Measurements from ENCODE around the gene FSIP2.

Gene FSIP2, protein sequence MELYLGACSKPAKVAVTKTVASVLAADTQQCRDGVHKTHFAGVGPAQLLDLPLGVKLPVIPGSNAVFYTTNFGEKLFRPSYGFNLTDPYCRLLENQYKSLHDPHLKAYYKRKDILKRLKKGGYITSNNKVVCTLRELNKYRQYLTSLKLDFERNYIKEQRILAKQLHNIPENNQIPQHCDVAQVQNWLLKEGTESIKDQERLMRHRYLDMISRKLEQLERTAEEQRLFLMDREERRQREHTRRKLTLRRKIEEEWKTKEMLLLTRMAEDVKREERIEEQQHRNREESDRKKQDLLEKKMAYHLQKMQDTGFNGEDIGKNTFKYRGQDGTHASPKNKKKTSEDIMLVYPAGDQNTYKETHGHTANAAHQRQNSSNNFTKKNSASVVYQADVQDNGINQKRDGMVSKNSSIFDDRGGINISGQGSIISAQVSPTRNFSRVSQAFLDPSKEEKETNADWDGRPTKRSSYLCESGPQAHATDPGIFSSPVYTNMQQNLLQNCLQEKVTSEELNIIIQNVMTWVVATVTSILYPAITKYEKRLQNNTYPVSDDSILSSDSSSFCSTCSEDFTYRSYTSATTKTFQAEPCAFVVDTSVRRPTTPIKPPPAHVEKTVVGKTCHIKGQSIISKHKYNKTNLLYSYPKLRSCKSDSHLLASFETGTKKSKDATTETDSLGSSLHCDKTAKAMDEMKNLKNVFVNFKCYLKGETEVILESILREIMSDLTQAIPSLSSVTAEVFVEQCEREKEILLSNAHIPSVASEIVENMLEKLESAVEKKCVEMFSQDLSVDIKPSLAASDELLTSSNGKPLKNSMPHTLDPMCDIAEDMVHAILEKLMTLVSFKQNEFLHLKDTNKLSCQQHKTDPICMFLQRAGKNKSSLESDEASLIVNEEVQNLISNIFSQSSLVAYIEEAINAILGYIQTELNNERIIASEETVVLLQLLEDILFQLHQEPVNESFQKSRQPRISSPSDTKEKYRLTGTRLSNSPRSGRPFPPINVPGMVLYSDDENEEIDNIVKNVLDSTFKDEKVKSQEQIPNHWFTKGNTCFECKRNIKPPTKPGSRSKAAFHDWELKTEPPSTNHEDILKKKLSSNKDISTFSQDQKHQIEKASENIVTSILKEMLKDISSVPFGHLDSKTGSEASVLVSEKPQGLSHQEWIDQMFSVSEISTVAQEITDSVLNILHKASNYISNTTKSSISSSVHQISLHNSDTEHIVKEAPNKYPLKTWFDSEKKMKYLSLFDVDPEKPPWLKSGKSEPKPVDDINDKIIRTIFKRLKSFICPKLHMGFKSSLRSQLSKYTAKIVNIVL (N-terminal part only)

DNA sequence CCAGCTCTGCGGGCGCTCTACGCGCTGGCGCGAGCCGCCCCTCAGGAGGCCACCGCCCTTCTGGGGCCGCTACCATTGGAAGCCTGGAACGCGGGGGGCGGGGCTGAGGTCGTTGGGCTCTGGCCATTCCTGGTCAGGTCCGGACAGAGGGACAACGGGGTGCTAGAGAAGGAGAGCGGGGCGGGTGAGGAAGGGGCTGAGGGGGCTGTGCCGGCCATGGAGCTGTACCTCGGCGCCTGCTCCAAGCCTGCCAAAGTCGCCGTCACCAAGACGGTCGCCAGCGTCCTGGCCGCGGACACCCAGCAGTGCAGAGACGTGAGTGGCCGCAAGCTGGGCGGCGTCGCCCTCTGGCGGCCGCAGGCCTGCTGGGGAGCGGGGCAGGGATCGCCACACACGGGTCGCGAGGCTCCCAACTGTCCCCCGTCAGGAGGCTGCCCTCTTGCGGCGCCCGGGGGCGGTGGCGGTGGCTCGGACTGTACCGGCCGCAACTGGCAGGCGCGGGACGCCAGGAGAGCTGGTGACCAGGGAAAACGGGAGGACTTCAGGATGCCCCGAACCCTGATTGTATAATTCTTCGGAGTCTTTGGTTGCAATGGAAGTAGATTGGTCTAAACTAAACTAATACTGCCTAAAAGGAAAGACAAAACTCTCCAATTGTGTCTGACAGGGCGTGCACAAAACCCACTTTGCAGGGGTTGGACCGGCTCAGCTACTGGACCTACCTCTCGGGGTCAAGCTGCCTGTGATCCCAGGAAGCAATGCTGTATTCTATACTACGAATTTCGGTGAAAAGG is at the start of gene FSIP2:
Gene FSIP2 (plus strand): TSS at position 126 of the 794 bp plus-strand sequence. CDS start 91 bp downstream, at position 217.
- peak in 1 of 4 experiments; percentile 27 for DNase-seq (ENCODE audit: low read depth in 4 of 4, low spot score in 1 of 4)

DNA sequence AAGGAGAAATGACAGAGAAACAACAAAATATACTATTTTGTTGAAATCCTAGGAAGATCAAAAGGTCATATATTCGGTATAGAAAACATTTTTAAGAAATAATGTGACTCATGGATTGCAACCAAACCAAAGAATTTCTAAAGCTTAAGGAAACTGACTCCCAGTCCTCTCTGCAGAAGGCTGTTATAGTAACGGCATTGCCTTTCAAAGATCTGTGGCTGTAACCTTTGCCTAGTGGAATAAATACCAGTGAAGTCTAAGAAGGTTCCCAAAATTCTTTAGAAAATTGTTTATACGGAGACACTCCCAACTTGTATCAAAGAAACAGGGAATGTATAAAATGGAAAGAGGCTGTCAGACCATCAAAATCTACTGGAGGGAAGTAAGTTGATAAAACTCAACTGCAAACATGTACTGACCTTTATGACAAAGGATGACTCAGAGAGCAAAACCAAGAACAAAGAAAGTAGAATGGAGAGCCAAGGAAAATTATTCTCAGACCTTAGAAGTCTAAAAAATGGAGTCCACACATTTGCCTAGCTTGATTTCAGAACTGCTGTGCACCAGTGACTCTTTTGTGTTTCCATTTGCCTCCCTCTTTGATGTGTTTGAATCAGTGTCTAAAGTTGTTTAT is 48.6 kb upstream of the FSIP2 start:
- DNase-seq (ENCODE audit: low read depth in 4 of 4, low spot score in 1 of 4) = no peak

DNA sequence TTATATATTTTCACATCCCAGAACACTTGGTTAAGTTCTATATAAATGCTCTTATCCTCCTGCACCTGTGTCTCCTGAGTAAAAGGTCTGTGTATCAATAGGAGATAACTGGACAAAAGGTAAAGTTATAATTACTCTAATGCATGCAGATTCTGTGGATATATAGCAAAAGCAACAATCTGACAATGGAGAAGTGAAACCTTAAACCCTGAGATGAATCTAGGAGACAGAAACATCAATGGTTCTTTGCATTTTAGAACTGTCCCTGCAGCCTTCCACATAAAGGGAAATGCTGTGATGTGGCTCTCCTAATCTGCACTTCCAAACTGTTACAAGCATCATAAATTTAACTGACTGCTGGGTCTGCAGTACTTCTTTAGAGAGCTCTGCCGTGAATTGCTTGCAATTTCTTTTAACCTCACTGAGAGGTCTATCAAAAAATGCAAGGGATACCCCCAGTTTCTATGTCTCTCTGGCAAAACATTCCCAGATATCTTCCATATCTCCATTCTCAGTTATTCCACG is 42.8 kb upstream of the FSIP2 start:
- no peak for DNase-seq (ENCODE audit: low read depth in 4 of 4, low spot score in 1 of 4)

DNA sequence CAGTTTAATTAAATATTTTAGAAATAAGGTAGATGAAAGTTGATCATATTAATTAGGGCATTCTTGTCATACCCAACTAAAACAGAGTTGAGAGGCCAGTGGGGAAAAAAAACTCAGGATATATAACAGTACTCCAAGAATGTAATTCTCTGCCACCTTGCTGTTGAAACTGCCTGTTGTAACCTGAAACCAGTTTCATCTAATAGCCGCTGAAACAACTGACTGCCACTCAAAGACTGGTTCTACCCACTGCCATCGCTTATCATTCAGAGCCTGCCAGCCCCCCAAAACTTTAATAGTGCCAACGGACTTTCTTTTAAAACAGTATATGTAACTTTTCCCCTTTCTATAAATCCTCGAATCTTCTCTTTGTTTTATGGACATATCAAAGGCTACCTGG is 37.7 kb upstream of the FSIP2 start:
- DNase-seq (ENCODE audit: low read depth in 4 of 4, low spot score in 1 of 4) = no peak

DNA sequence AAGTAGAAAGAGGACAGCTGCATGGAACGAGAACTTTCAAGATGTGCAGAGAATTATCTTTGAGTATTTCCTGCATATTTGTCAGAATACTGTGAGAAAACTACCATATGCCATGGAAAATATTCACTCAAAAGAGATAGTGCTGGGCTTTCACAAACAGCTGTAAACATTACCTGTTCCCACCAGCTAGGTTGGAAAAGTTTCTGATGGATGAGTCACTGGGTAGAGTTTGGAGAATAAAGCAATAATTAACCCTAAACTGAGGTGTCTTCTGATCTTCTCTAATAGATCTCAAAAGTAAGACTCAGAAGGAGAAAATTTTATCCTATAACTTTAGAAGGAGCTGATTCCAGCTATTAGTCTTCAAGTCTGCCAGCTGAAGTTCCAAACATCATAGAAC is 3.9 kb upstream of the FSIP2 start:
- no peak for DNase-seq (ENCODE audit: low read depth in 4 of 4, low spot score in 1 of 4)

DNA sequence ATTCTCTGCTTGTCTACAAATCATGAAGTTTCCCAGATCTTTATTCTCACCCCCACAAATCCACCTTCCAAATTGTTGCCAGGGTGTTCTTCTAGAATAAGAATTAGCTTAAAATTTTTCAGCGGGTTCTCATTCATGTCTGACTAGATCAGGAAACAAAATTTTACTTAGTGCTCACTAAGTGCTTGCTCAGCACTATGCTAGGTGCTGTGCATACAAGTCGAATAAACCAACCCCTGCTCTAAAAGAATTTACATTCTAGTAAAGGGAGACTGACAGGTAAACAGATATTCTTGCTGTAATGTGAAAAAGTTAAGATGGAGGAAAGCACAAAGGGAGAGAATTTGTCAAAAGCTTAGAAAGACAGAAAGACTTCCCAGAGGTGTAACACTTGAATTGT is 2.4 kb upstream of the FSIP2 start:
- DNase-seq (ENCODE audit: low read depth in 4 of 4, low spot score in 1 of 4) = no peak

DNA sequence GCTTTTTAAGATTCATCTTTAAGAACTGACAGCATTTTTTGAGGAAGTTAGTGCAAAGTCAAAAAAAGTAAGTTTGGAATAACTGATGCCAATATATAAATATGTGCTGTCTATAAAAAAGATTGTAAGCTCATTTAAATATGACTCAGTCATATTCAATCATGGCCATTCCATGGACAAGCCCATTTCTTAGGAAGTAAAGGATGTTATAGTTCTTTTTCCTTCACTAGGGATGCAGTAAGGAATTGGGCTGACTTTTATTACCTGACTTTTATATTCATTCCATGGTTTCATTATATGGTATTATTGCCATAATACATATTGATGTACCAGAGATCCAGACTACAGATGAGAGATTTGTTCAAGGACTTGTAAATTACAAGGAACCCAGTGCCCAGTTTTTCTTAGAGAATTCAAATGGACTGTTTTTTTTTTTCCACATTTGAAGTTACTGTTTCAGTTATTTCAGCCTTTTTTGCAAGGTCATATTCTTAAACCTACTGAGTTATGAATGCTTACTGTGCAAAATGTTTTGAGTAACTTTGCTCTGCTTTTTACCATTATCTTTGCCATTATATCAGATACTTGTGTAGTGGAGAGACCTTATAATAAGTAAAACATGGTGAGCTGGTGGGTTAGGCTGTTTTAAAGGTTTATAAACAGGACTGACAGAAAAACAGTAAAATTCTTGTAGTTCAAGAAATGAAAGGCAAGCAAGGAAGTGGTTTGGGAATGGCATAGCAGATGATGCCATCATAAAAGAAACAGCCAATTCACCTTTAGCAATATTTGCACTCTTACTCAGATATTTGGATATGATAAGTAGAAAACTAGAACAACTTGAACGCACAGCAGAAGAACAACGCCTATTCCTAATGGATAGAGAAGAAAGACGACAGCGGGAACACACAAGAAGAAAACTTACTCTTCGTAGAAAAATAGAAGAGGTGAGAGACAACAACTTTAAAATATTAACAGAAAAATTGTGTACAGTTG is 7.6 kb downstream of the FSIP2 start:
- no peak for DNase-seq (ENCODE audit: low read depth in 4 of 4, low spot score in 1 of 4)

DNA sequence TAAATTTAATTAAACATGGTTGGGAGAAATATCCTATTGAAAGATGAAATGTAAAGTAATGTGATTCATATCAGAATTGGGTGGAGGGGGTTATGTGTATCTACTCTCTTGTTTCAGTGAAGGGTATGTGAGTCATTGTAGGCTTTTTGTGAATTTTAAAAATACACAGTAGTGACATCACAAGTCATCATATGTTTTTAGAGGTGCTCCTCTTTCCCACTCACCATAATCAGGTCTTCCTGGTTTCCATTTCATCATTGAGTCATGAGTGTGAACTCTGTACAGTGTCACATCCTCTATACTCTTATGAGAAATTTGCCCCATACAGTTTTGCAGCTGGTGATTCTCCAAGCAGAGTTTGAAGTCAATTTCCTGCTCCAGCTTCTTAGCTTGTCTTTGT is 18.8 kb downstream of the FSIP2 start:
- DNase-seq (ENCODE audit: low read depth in 4 of 4, low spot score in 1 of 4) = no peak

DNA sequence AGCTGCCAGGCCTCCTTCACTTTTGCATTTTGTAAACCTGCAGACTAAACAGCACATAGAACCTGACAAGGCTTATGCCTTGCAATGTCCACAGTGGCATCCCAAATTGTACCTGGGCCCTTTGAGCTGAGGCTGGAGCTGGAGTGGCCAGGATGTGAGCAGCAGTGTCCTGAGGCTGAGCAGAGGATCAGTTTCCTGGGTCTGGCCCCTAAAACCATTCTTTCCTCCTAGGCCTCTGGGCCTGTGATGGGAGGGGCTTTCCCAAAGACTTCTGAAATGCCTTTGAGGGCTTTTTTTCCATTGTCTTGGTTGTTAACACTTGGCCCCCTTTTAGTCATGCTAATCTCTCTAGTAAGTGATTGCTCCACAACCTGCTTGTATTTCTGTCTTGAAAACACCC is 32.8 kb downstream of the FSIP2 start:
- no peak for DNase-seq (ENCODE audit: low read depth in 4 of 4, low spot score in 1 of 4)

DNA sequence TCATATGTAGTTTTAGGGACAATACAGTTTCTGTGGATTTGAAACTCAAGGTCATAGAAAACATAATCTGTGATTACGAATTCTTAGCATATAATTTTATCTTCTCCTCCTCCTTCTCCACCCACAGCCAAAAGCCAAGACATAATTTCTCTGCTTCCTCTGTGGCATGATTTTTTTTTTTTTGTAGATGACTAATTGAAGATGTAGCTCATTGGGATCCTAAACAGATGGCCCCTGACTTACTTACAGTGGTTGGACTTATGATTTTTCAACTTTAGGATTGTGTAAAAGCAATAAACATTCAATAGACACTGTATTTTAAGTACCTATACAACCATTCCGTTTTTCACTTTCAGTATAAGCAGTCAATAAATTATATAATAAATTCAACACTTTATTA is 42.3 kb downstream of the FSIP2 start:
- DNase-seq (ENCODE audit: low read depth in 4 of 4, low spot score in 1 of 4) = no peak

DNA sequence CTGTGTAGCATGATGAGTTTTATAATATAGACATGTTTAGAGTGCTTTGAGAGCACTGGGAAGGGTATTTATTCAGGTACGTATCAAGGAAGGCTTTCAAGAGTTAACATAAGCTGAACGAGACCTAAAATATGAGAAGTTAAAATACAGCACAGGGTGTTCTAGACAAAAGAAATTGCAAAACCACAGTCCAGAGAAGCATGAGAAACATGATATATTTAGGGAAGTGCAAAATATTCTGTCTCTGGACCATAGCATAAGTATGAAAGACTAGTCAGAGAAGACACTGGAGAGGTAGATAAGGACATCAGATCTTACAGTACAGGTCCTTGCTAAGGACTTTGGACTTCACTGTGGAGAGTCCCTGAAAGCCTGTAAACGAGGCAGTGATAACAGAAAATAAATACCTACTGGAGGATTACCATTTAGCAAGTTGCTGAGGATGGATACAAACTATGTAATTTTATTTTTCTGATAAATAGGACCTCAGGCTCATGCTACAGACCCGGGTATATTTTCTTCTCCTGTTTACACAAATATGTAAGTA is 43.7 kb downstream of the FSIP2 start:
- no peak for DNase-seq (ENCODE audit: low read depth in 4 of 4, low spot score in 1 of 4)

DNA sequence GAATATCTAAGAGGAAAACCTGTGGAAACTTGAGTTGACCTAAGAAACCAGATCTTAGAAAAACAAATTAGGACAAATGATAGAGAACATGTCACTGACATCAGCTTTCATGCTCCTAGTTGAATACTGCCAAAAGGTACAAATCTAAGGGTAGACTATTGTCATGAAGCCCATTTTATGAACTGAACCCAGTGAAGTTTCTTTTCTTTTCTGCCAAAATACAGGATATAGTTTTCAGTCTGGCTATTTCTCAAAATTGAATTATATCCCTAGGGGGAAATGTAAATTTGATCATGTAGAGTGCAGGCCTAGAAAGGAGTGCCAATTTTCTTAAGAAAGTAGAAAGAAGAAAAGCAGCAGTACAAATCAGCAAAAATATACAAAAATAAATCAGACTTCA is 46.6 kb downstream of the FSIP2 start:
- DNase-seq (ENCODE audit: low read depth in 4 of 4, low spot score in 1 of 4) = no peak

DNA sequence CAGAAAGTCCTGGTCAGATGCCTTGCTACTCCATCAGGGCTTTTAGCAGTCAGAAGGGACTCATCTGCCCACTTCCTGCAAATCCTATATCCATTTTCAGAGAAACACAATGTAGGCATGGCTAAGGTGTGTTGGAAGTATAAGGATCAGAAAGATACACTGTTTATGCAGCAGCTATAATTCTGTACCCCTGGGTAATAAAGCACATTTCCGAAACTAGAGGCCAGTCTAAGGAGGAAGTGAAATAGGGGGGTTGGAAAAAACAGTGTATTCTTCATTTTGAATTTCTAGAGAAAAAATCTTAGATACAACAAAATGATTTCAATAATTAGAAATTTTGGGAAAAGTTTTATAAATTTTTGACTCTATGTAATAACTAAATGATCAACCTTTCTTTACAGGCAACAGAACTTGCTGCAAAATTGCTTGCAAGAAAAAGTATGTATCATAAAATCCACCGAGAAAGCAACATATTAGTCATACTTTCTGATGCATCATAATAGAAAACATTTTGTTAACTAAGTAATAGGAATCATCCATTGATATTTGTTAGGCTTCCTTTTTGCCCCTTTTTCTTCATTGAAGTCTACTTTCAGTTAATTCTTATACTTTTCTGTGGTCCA is 47.4 kb downstream of the FSIP2 start:
- DNase-seq (ENCODE audit: low read depth in 4 of 4, low spot score in 1 of 4) = no peak

DNA sequence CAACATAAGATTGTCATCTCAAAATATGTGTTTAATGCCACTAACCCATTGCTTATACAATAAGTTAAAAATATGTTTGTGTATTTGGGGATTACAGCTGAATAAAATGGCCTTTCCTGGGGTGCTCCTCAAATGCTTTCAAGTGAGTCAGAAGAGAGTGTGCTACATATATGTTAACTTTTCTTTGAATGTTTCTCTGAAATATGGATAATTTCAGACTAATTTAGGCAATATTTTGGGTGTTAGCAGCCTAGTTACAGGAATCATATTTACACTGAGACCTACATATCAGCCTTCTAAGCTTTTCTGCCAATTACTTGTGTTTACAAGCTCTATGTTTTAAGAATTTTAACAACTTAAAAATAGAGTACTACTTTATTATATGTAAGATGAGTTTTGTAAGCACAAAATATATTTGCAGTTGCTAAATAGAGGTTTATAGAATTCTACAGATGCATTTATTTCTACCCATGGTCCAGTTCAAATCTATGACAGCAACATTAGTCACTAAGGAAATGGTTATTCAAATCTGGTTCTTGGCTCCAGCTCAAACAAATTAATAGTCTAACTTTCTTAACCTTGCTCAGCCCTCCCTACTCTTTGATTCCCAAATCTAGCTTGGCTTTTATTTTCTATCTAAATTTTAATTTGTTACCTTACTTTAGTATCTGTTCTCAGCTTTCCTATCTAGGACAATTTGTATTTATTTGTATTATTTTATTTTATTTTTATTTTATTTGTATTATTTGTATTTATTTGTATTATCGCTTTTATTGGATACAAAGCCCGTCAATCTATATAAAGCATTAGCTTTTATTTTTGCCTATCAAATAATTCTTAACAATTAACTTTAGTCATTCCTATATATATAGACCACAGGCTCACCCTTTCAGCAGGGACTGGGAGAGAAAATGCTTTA is 48.9 kb downstream of the FSIP2 start:
- DNase-seq (ENCODE audit: low read depth in 4 of 4, low spot score in 1 of 4) = no peak

DNA sequence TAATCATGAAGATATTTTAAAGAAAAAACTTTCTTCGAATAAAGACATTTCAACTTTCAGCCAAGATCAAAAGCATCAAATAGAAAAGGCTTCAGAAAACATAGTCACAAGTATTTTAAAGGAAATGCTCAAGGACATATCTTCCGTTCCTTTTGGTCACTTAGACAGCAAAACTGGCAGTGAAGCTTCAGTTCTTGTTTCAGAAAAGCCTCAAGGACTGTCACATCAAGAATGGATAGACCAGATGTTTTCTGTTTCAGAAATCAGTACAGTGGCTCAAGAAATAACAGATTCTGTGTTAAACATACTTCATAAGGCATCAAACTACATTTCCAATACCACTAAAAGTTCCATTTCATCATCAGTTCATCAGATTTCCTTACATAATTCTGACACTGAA is 51.8 kb downstream of the FSIP2 start:
- no peak for DNase-seq (ENCODE audit: low read depth in 4 of 4, low spot score in 1 of 4)

DNA sequence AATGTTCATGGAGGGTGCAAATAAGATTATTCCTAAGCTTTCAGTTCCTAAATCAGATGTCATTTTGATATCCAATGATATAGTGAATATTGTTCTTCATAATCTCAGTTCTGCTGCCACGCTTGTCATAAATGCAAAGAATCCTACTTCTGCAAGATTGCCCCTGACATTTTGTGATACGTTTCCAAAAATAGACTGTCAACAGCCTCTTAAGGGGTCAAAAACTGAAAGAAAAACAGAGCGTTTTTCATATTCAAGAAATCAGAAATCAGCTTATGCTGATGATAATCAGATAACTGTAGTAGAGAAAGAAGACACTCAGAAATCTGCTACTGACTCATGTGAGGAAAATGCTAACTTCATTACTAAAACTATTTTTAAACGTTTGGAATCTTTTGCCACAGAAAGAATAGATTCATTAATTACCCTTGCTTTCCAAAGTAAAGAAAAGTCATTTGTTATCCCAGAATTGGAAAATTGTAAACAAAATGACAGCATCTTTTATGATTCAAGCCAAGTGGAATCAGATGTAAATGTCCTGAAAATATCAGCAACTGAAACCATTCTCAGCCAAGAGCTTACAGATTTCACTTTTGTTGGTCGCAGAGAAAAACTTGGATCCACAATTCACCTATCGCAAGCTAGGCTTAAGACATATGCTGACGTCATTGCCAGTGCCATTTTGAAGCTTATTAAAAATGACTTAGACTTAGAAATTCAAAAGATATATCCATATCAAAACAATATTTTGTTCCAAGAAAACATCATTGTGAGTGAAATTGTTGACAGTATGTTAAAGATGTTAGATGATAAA is 55.1 kb downstream of the FSIP2 start:
- no peak for DNase-seq (ENCODE audit: low read depth in 4 of 4, low spot score in 1 of 4)
